ENCODE measurements around the gene ZNF32. TPM values are rescaled to one million over a fixed set of nuclear protein-coding genes. Genes with fewer than 3 reads are reported as not detected.

Gene ZNF32
- 50.1 TPM for total RNA-seq

DNA sequence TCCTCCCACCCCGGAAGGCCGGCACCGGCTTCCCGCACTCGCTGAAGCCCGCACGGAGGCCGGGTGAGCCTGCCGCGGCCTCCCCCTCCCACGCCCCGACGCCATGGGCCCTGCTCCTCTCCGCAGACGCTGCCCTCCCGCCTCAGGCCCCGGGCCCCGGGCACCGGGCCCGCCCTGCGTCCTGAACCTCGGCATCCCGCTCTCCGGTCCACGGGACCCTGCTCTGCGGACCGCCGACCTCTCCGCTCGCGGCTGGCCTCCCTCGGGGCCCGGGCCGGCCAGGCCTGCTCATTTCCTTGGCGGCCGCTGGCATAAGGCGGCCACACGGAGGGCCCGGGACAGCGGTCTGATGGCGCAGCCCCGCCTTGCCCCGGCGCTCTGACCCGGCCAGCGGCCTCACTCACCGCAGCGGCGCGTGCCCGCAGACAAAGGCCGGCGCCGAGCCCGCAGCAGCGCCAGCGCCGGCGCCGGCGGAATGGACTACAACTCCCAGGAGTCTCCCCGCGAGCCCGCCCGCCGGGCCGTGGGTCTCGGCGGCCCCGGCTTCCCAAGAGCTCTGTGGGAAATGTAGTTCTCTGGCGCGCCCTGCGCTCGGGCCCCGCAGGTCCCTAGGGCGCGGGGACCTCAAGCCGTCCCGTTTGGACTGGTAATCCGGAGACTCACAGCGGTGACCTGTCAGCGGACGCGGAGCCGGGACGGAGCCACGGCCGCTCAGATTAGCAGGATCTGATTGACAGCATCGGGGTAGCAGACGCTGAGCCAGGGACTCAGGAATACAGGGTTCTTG lies at the start of gene ZNF32:
ZNF32 (minus strand) TSS at position 484 of the 787 bp plus-strand sequence. CDS start 2,748 bp downstream, outside the sequence.
- peak within 1 kb of the TSS; percentile 81 to 92 (median 89) for H3K9ac ChIP-seq (ENCODE audit: low read depth in 1 of 3, low read length in 3 of 3)
- peaks cover 21 to 32% (median 22%) of the 10 kb centered on the region in 3 donors for H3K9me3 ChIP-seq (ENCODE audit: control insufficient read depth in 3 of 3, low read length in 3 of 3)
- peak within 1 kb of the TSS; percentile 88 to 92 (median 92) for H3K4me3 ChIP-seq (ENCODE audit: low read length in 3 of 3)
- peak within 1 kb of the TSS; percentile 63 for H3K27ac ChIP-seq (ENCODE audit: low read depth, low read length)
- H3K27me3 ChIP-seq (ENCODE audit: control insufficient read depth in 3 of 3, insufficient read depth in 3 of 3, low read length in 3 of 3), result no peaks in the 10 kb centered on the region
- H3K36me3 ChIP-seq (ENCODE audit: control insufficient read depth in 3 of 3, insufficient read depth in 3 of 3, low read length in 3 of 3), result peaks cover 26 to 34% (median 28%) of the 10 kb centered on the region in 3 donors
- H3K4me1 ChIP-seq (ENCODE audit: control insufficient read depth in 3 of 3, insufficient read depth in 3 of 3, low read length in 3 of 3), result peaks cover 9 to 13% (median 13%) of the 10 kb centered on the region in 3 donors

- Histone ChIP-seq H3K27me3 (ENCODE audit: control insufficient read depth in 3 of 3, insufficient read depth in 3 of 3, low read length in 3 of 3) (no peaks in the 10 kb centered on the region), H3K4me3 (ENCODE audit: low read length in 3 of 3) (no peak overlapping the region), H3K36me3 (ENCODE audit: control insufficient read depth in 3 of 3, insufficient read depth in 3 of 3, low read length in 3 of 3) (no peaks in the 10 kb centered on the region), H3K4me1 (ENCODE audit: control insufficient read depth in 3 of 3, insufficient read depth in 3 of 3, low read length in 3 of 3) (peaks cover 0 to 7% (median 2%) of the 10 kb centered on the region in 3 donors), H3K9me3 (ENCODE audit: control insufficient read depth in 3 of 3, low read length in 3 of 3) (no peaks in the 10 kb centered on the region), H3K9ac (ENCODE audit: low read depth in 1 of 3, low read length in 3 of 3) (no peak overlapping the region), H3K27ac (ENCODE audit: low read depth, low read length) (no peak overlapping the region)
Observed at GRCh38 chr10:43698156-43698555, 49.5 kb upstream of the ZNF32 start.

GRCh38 chr10:43696909-43697483 lies 48.3 kb upstream of the ZNF32 start:
- H3K27me3 ChIP-seq (ENCODE audit: control insufficient read depth in 3 of 3, insufficient read depth in 3 of 3, low read length in 3 of 3), result no peaks in the 10 kb centered on the region
- H3K9ac ChIP-seq (ENCODE audit: low read depth in 1 of 3, low read length in 3 of 3), result no peak overlapping the region
- H3K4me1 ChIP-seq (ENCODE audit: control insufficient read depth in 3 of 3, insufficient read depth in 3 of 3, low read length in 3 of 3), result peaks cover 0 to 7% (median 2%) of the 10 kb centered on the region in 3 donors
- H3K36me3 ChIP-seq (ENCODE audit: control insufficient read depth in 3 of 3, insufficient read depth in 3 of 3, low read length in 3 of 3), result no peaks in the 10 kb centered on the region
- no peak overlapping the region for H3K27ac ChIP-seq (ENCODE audit: low read depth, low read length)
- H3K4me3 ChIP-seq (ENCODE audit: low read length in 3 of 3), result no peak overlapping the region
- H3K9me3 ChIP-seq (ENCODE audit: control insufficient read depth in 3 of 3, low read length in 3 of 3), result no peaks in the 10 kb centered on the region

- no peaks in the 10 kb centered on the region for H3K36me3 ChIP-seq (ENCODE audit: control insufficient read depth in 3 of 3, insufficient read depth in 3 of 3, low read length in 3 of 3)
- no peak overlapping the region for H3K9ac ChIP-seq (ENCODE audit: low read depth in 1 of 3, low read length in 3 of 3)
- no peak overlapping the region for H3K4me3 ChIP-seq (ENCODE audit: low read length in 3 of 3)
- H3K27ac ChIP-seq (ENCODE audit: low read depth, low read length), result no peak overlapping the region
- H3K9me3 ChIP-seq (ENCODE audit: control insufficient read depth in 3 of 3, low read length in 3 of 3), result no peaks in the 10 kb centered on the region
- peaks cover 5 to 12% (median 7%) of the 10 kb centered on the region in 3 donors for H3K4me1 ChIP-seq (ENCODE audit: control insufficient read depth in 3 of 3, insufficient read depth in 3 of 3, low read length in 3 of 3)
- no peaks in the 10 kb centered on the region for H3K27me3 ChIP-seq (ENCODE audit: control insufficient read depth in 3 of 3, insufficient read depth in 3 of 3, low read length in 3 of 3)
Observed at GRCh38 chr10:43695730-43696129, 47.0 kb upstream of the ZNF32 start.

DNA sequence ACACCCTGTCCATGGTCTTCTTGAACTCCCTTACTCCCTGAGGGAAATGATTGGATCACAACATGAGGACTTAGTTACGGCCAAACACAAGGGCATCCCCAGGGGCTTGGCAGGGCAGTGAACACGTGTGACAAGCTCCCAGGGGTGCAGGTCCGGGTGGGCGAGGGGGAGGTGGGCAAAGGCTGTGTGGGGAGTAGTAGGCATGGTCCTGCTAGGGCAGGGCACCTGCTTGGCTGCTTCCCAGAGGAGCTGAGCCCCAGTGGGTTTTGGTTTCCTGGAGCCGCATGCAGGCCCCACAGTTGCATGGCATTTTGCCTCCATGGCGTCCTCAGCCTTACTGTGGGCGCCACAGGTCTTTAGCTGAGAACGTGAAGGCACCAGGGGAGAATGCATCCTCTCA lies 46.6 kb upstream of the ZNF32 start:
- Histone ChIP-seq H3K27ac (ENCODE audit: low read depth, low read length) (no peak overlapping the region), H3K4me1 (ENCODE audit: control insufficient read depth in 3 of 3, insufficient read depth in 3 of 3, low read length in 3 of 3) (peaks cover 7 to 16% (median 11%) of the 10 kb centered on the region in 3 donors), H3K4me3 (ENCODE audit: low read length in 3 of 3) (no peak overlapping the region), H3K36me3 (ENCODE audit: control insufficient read depth in 3 of 3, insufficient read depth in 3 of 3, low read length in 3 of 3) (no peaks in the 10 kb centered on the region), H3K9me3 (ENCODE audit: control insufficient read depth in 3 of 3, low read length in 3 of 3) (no peaks in the 10 kb centered on the region), H3K9ac (ENCODE audit: low read depth in 1 of 3, low read length in 3 of 3) (no peak overlapping the region), H3K27me3 (ENCODE audit: control insufficient read depth in 3 of 3, insufficient read depth in 3 of 3, low read length in 3 of 3) (no peaks in the 10 kb centered on the region)

GRCh38 chr10:43694526-43694925 lies 45.8 kb upstream of the ZNF32 start:
- Histone ChIP-seq H3K4me3 (ENCODE audit: low read length in 3 of 3) (no peak overlapping the region), H3K4me1 (ENCODE audit: control insufficient read depth in 3 of 3, insufficient read depth in 3 of 3, low read length in 3 of 3) (peaks cover 10 to 22% (median 18%) of the 10 kb centered on the region in 3 donors), H3K9me3 (ENCODE audit: control insufficient read depth in 3 of 3, low read length in 3 of 3) (no peaks in the 10 kb centered on the region), H3K27ac (ENCODE audit: low read depth, low read length) (no peak overlapping the region), H3K36me3 (ENCODE audit: control insufficient read depth in 3 of 3, insufficient read depth in 3 of 3, low read length in 3 of 3) (no peaks in the 10 kb centered on the region), H3K27me3 (ENCODE audit: control insufficient read depth in 3 of 3, insufficient read depth in 3 of 3, low read length in 3 of 3) (no peaks in the 10 kb centered on the region), H3K9ac (ENCODE audit: low read depth in 1 of 3, low read length in 3 of 3) (no peak overlapping the region)

DNA sequence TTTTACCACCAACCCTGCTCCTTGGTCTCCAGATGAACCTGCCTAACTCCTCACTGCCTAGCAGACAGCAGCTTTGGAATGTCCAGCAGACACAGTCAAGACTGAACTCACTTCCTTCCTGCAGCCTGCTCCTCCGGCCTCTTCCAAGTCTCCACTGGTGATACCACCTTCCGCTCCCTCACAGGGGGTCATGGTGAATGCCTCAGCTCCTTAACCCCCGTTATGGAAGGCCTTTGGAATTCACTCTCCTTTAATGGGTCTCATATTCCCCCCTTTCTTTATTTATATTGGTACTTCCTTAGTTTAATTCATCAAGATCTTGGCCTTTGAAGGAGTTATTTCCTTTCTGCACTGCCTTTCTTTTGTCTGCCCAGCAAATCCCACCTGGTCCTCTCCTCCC lies 44.9 kb upstream of the ZNF32 start:
- H3K27me3 ChIP-seq (ENCODE audit: control insufficient read depth in 3 of 3, insufficient read depth in 3 of 3, low read length in 3 of 3), result no peaks in the 10 kb centered on the region
- no peak overlapping the region for H3K9ac ChIP-seq (ENCODE audit: low read depth in 1 of 3, low read length in 3 of 3)
- no peak overlapping the region for H3K4me3 ChIP-seq (ENCODE audit: low read length in 3 of 3)
- H3K36me3 ChIP-seq (ENCODE audit: control insufficient read depth in 3 of 3, insufficient read depth in 3 of 3, low read length in 3 of 3), result no peaks in the 10 kb centered on the region
- no peaks in the 10 kb centered on the region for H3K9me3 ChIP-seq (ENCODE audit: control insufficient read depth in 3 of 3, low read length in 3 of 3)
- no peak overlapping the region for H3K27ac ChIP-seq (ENCODE audit: low read depth, low read length)
- peaks cover 12 to 26% (median 23%) of the 10 kb centered on the region in 3 donors for H3K4me1 ChIP-seq (ENCODE audit: control insufficient read depth in 3 of 3, insufficient read depth in 3 of 3, low read length in 3 of 3)

DNA sequence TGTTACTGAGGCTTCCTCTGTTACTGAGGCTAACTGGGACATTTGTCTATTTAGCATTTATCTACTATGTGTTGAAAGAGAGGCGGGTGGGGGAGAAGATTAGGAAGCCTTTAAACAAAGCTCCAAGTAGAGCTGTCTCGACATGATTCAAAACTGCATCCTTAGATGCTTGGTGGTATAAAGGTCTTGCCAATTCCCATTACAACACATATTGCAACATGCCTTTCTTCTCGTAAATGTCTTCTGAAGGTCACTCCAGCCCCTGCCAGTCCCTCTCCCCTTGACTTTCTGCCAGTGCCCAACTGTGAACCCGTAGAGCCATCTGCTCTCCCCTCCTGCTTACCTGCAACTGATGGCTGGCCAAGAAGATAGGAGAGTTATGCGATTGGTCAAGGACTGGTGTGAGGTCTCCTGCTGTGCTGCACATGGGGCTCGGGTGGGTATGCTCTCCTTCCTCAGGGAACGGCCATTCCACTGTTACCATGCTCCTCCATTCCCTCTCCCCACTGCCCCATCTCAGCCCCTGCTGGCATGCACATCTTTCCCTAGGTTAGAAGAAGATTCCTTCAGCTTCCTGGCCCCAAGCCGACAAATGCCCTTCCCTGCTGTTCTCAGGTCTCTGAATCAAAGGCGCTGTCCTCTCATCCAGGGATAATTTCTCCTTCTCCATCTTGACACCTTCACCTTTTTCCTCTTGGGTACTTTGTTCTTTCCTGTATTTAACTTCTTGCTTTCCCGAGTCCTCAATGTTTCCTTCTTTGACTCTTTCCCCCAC lies 43.6 kb upstream of the ZNF32 start:
- no peaks in the 10 kb centered on the region for H3K36me3 ChIP-seq (ENCODE audit: control insufficient read depth in 3 of 3, insufficient read depth in 3 of 3, low read length in 3 of 3)

GRCh38 chr10:43691485-43691884 lies 42.8 kb upstream of the ZNF32 start:
- no peaks in the 10 kb centered on the region for H3K9me3 ChIP-seq (ENCODE audit: control insufficient read depth in 3 of 3, low read length in 3 of 3)
- no peaks in the 10 kb centered on the region for H3K27me3 ChIP-seq (ENCODE audit: control insufficient read depth in 3 of 3, insufficient read depth in 3 of 3, low read length in 3 of 3)
- peak overlapping the region; percentile 72 for H3K27ac ChIP-seq (ENCODE audit: low read depth, low read length)
- no peak overlapping the region for H3K9ac ChIP-seq (ENCODE audit: low read depth in 1 of 3, low read length in 3 of 3)
- peaks cover 12 to 26% (median 17%) of the 10 kb centered on the region in 3 donors for H3K4me1 ChIP-seq (ENCODE audit: control insufficient read depth in 3 of 3, insufficient read depth in 3 of 3, low read length in 3 of 3)
- H3K4me3 ChIP-seq (ENCODE audit: low read length in 3 of 3), result no peak overlapping the region
- no peaks in the 10 kb centered on the region for H3K36me3 ChIP-seq (ENCODE audit: control insufficient read depth in 3 of 3, insufficient read depth in 3 of 3, low read length in 3 of 3)

More for the DNA sequence above, 43.6 kb upstream of the ZNF32 start:
- H3K4me1 ChIP-seq (ENCODE audit: control insufficient read depth in 3 of 3, insufficient read depth in 3 of 3, low read length in 3 of 3), result peaks cover 12 to 26% (median 20%) of the 10 kb centered on the region in 3 donors
- no peak overlapping the region for H3K4me3 ChIP-seq (ENCODE audit: low read length in 3 of 3)
- no peak overlapping the region for H3K27ac ChIP-seq (ENCODE audit: low read depth, low read length)
- no peaks in the 10 kb centered on the region for H3K9me3 ChIP-seq (ENCODE audit: control insufficient read depth in 3 of 3, low read length in 3 of 3)
- no peaks in the 10 kb centered on the region for H3K27me3 ChIP-seq (ENCODE audit: control insufficient read depth in 3 of 3, insufficient read depth in 3 of 3, low read length in 3 of 3)
- H3K9ac ChIP-seq (ENCODE audit: low read depth in 1 of 3, low read length in 3 of 3), result no peak overlapping the region

Measured in skeletal muscle tissue (tissue), 4 donors.